ENCODE data around the gene PADI1. TPM values are rescaled to one million over a fixed set of nuclear protein-coding genes. Genes with fewer than 3 reads are reported as not detected.
A peak's percentile ranks its signal among the peaks of the same experiment; 100 is the strongest.

The PADI1 gene
- total RNA-seq, 2 experiments from 2014 or later = not detected

DNA sequence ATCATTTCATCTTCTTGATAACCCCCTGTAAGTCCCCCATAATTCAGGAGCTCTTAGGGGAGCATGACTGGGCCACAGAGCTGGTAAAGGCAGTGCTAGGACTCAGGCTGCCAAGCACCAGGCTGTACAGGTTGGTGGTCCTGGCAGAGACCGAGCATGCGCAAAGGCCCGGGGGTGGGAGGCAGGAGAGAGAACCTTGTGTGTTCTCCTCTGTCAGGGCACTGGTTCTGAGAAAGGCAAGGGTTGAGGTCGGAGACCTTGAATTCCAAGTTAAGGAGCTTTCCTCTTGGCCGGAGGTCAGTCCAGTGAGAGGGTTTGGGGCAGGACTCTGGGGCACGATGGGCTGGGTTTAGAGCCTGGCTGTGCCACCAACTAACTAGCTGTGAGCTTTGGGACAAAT lies 67.1 kb downstream of the PADI1 start:
- Mint-ChIP-seq H3K4me1 (ENCODE audit: low read depth) (no peaks in the 10 kb centered on the region), H3K4me3 (no peak overlapping the region), H3K27ac (no peak overlapping the region), H3K36me3 (ENCODE audit: low read depth) (no peaks in the 10 kb centered on the region), H3K9me3 (no peaks in the 10 kb centered on the region), H3K27me3 (peaks cover 5% of the 10 kb centered on the region)
- TF ChIP-seq, protein P1, sequence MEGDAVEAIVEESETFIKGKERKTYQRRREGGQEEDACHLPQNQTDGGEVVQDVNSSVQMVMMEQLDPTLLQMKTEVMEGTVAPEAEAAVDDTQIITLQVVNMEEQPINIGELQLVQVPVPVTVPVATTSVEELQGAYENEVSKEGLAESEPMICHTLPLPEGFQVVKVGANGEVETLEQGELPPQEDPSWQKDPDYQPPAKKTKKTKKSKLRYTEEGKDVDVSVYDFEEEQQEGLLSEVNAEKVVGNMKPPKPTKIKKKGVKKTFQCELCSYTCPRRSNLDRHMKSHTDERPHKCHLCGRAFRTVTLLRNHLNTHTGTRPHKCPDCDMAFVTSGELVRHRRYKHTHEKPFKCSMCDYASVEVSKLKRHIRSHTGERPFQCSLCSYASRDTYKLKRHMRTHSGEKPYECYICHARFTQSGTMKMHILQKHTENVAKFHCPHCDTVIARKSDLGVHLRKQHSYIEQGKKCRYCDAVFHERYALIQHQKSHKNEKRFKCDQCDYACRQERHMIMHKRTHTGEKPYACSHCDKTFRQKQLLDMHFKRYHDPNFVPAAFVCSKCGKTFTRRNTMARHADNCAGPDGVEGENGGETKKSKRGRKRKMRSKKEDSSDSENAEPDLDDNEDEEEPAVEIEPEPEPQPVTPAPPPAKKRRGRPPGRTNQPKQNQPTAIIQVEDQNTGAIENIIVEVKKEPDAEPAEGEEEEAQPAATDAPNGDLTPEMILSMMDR (IDR thresholded peaks at IDR 0.05) = no peak
- ATAC-seq = no peak
- DNase-seq = no peak
- ChIA-PET CTCF (interaction anchor here (0.8 to 1.8 kb wide), 2 partner anchors 35 to 147 kb away, joined by 4 read pairs; no protein-coding TSS in a partner anchor), POLR2A (interaction anchor here (1.3 kb wide), 1 partner anchor 8 kb away, joined by 3 read pairs; no protein-coding TSS in a partner anchor)
- intact Hi-C loops (cut with micrococcal nuclease) = no loop called here

DNA sequence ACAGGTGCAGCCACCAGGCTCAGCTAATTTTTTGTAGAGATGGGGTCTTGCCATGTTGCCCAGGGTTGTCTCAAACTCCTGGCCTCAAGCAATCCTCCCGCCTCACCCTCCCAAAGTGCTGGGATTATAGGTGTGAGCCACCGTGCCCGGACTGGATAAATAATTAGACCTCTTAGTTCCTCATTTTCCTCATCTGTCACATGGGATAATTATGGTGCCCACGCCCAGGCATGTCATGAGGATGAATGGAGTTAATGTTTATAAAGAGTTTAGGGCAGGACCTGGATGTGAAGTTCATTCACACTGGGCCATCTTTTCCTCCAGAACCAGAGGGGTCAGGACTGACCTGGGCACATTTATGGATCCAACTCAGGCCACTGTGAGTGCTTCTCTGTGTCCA lies 67.7 kb downstream of the PADI1 start:
- Mint-ChIP-seq H3K9me3 (no peaks in the 10 kb centered on the region), H3K4me3 (no peak overlapping the region), H3K36me3 (ENCODE audit: low read depth) (no peaks in the 10 kb centered on the region), H3K4me1 (ENCODE audit: low read depth) (no peaks in the 10 kb centered on the region), H3K27ac (no peak overlapping the region), H3K27me3 (peaks cover 8% of the 10 kb centered on the region)
- POLR2A ChIA-PET = interaction anchor here (1.3 kb wide), 1 partner anchor 8 kb away, joined by 3 read pairs; no protein-coding TSS in a partner anchor
- DNase-seq (no peak), ATAC-seq (no peak)
- CTCF ChIA-PET = interaction anchor here (0.6 to 1.8 kb wide), 3 partner anchors 25 to 147 kb away, joined by 3 to 6 read pairs (median 4); no protein-coding TSS in a partner anchor
- intact Hi-C loops (cut with micrococcal nuclease) = no loop called here
- TF ChIP-seq, protein P1 (IDR thresholded peaks at IDR 0.05) = no peak

GRCh38 chr1:17273096-17273495 lies 68.2 kb downstream of the PADI1 start:
- ChIA-PET POLR2A (no interaction called here), CTCF (interaction anchor here (0.6 to 1.5 kb wide), 5 partner anchors 9 to 151 kb away, joined by 3 to 6 read pairs (median 4); no protein-coding TSS in a partner anchor)
- no peak for ATAC-seq
- Mint-ChIP-seq H3K27me3 (peaks cover 8% of the 10 kb centered on the region), H3K27ac (no peak overlapping the region), H3K36me3 (ENCODE audit: low read depth) (no peaks in the 10 kb centered on the region), H3K4me1 (ENCODE audit: low read depth) (no peaks in the 10 kb centered on the region), H3K9me3 (no peaks in the 10 kb centered on the region), H3K4me3 (no peak overlapping the region)
- no peak for DNase-seq
- TF ChIP-seq, protein P1 (IDR thresholded peaks at IDR 0.05) = no peak
- intact Hi-C loops (cut with micrococcal nuclease) = no loop called here

DNA sequence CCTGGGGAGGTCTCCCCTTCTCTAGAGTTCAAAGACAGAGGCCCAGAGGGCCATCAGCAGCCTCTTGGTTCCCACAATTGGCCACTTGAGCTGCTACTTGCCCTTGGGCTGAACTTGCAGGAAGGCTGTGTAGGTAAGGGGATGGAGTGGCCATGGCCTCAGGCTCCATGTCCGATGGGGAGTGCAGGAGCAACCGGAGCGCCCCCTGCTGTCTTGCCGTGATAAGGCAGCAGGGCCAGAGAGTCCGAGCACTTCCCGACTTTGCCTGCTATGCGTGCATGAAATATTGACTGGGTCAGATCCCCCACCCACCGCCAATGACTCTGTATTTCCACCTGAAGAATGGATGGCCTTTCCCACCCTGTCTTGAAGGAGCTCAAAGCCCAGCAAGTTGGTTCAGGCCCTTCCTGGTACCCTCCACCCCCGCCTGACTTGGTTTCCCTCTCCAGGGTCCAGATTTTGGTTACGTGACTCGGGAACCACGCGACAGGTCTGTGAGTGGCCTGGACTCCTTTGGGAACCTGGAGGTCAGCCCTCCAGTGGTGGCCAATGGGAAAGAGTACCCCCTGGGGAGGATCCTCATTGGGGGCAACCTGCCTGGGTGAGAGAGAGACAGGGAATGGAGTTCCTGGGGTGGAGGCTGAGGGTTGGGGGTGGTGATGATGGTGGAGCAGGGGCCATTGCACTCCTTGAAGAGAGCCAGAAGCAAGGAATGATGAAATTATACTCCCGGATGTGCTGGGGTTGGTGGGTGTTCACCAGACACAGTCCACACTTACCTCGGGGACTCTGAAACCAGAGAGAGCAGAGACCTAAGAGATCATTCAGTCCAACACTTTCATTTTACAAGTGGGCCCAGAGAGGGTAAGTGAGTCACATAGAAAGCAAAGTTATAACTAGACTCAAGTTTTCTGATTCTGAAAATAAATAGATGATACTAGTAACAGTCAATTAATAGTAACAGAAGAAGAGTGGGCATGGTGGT lies 69.5 kb downstream of the PADI1 start:
- Mint-ChIP-seq H3K36me3 (ENCODE audit: low read depth) (no peaks in the 10 kb centered on the region), H3K4me3 (no peak overlapping the region), H3K4me1 (ENCODE audit: low read depth) (no peaks in the 10 kb centered on the region), H3K9me3 (no peaks in the 10 kb centered on the region), H3K27me3 (peaks cover 8% of the 10 kb centered on the region), H3K27ac (no peak overlapping the region)
- ATAC-seq = peak; percentile 51
- TF ChIP-seq, protein P1 (IDR thresholded peaks at IDR 0.05) = peak; percentile 77
- intact Hi-C loops (cut with micrococcal nuclease) = no loop called here
- peak; percentile 57 for DNase-seq
- ChIA-PET CTCF (interaction anchor here (0.7 to 1.5 kb wide), 5 partner anchors 12 to 152 kb away, joined by 3 to 6 read pairs (median 4); no protein-coding TSS in a partner anchor), POLR2A (no interaction called here)

- ChIA-PET POLR2A (no interaction called here), CTCF (interaction anchor here (1.0 kb wide), 1 partner anchor 92 kb away, joined by 3 read pairs; no protein-coding TSS in a partner anchor)
- intact Hi-C loops (cut with micrococcal nuclease) = no loop called here
- no peak for DNase-seq
- H3K27ac Mint-ChIP-seq = no peak overlapping the region
- peaks cover 8% of the 10 kb centered on the region for H3K27me3 Mint-ChIP-seq
- H3K4me1 Mint-ChIP-seq (ENCODE audit: low read depth) = no peaks in the 10 kb centered on the region
- no peak overlapping the region for H3K4me3 Mint-ChIP-seq
- ATAC-seq = no peak
- H3K9me3 Mint-ChIP-seq = no peaks in the 10 kb centered on the region
- TF ChIP-seq, protein P1 (IDR thresholded peaks at IDR 0.05) = no peak
- H3K36me3 Mint-ChIP-seq (ENCODE audit: low read depth) = no peaks in the 10 kb centered on the region
These were observed 71.6 kb downstream of the PADI1 start for GRCh38 chr1:17276568-17276967.

All from activated CD8-positive, alpha-beta T cell treated with anti-CD3 and anti-CD28 coated beads for 36 hours (primary cell).